B cell (primary cell): ENCODE data around the gene SLC26A3.

ENCODE experiments used
- EZH2 ChIP-seq: IDR thresholded peaks from 2 replicates; pipeline ENCODE4 v1.6.1; 2012; ENCODE audit warnings: borderline replicate concordance, low read depth, mild to moderate bottlenecking, moderate library complexity, low read length; ENCODE audit not compliant: insufficient read depth, poor library complexity, severe bottlenecking
- TF ChIP-seq, protein P1 (sequence below): fragments of 200-600 bp; IDR thresholded peaks from one replicate; pipeline ENCODE4 v1.8.0; 2022; ENCODE audit warnings: antibody characterized with exemption, mild to moderate bottlenecking

DNA sequence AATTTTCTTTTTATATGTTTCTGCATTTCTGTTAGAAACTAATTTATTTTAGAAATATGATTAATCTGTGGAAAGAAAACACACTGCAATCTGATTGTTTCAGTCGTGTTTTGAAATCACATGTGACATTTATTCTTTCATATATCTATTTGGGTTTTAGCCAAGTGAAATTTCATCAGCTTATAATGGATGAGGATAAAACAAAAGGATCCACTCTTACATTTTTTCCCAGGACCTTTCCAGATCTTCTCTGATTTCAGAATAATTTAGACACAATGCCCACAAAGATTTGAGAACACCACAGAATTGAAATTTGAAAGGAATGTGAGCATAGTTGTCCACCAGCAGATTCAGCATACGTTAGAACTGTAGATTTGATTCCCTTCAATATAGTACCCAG, 30.0 kb downstream of the SLC26A3 start:
- TF ChIP-seq, protein P1, sequence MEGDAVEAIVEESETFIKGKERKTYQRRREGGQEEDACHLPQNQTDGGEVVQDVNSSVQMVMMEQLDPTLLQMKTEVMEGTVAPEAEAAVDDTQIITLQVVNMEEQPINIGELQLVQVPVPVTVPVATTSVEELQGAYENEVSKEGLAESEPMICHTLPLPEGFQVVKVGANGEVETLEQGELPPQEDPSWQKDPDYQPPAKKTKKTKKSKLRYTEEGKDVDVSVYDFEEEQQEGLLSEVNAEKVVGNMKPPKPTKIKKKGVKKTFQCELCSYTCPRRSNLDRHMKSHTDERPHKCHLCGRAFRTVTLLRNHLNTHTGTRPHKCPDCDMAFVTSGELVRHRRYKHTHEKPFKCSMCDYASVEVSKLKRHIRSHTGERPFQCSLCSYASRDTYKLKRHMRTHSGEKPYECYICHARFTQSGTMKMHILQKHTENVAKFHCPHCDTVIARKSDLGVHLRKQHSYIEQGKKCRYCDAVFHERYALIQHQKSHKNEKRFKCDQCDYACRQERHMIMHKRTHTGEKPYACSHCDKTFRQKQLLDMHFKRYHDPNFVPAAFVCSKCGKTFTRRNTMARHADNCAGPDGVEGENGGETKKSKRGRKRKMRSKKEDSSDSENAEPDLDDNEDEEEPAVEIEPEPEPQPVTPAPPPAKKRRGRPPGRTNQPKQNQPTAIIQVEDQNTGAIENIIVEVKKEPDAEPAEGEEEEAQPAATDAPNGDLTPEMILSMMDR: no peak
- TF ChIP-seq EZH2: no peak
